Fibroblast of skin of scalp (primary cell): ENCODE data around the gene VEZT. TPM values are rescaled to one million over a fixed set of nuclear protein-coding genes. Genes with fewer than 3 reads are reported as not detected.
"Not testable (repeated sequence)": the region's sequence is repeated elsewhere in the genome, so short reads cannot be mapped to it uniquely, and the experiment has no call there.

Experiments
- DNase-seq: peaks from one replicate; pipeline ENCODE4 v3.0.0-alpha.2; 2013
- polyA plus RNA-seq, 2 experiments: library from polyadenylated mRNA; unstranded; fragments of 120-200 nt; gene quantifications; one replicate each; pipeline ENCODE4 v1.2.1, GENCODE V29; 2013; ENCODE audit not compliant: insufficient read length in 2 of 2

The VEZT gene
- 44.5 TPM for polyA plus RNA-seq (2013, experiment 1 of 2; ENCODE audit: insufficient read length)
- polyA plus RNA-seq (2013, experiment 2 of 2; ENCODE audit: insufficient read length), result 48.2 TPM

DNA sequence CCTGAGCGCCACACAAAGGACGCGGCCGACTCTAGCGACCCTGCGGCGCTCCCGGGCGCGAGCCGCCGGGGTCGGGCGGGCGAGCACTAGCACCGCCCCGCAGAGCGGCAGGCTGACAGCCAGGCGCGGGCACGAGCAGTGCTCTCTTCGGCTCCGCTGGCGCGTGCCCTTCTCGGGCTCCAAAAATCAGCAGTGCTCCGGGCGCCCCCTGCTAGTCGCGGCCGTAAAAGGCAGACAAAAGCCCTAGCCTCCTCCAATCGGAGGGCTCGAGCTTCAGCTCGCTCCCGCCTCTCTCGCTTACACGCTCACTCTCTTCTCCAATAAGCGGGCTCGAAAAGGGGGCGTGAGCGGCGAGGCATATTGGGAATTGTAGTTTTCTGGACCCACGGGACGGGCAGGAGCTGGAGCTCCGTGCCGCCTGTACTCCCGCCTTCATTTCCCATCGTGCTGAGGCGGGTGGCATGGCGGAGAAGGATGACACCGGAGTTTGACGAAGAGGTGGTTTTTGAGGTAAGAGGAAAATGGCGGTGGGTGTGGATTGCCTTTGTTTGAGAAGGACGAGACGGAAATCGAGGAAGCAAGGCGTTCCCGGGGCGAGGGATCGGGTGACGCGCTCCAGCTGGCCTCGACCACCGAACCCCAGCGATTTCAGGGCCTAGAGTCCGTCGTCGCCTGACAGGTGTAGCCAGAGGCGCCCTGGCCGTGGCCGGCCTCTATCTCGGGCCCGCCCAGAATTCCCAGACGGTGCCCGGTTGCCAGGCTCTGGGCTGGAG lies at the start of gene VEZT, which contains the start of gene FGD6:
Gene VEZT (plus strand): TSS at position 431 of the 773 bp plus-strand sequence. CDS start 44 bp downstream, at position 475.
Gene FGD6 (minus strand): TSS at position 91 of the 773 bp plus-strand sequence. CDS start 227 bp downstream, outside the sequence.
- DNase-seq, result peak; percentile 100

DNA sequence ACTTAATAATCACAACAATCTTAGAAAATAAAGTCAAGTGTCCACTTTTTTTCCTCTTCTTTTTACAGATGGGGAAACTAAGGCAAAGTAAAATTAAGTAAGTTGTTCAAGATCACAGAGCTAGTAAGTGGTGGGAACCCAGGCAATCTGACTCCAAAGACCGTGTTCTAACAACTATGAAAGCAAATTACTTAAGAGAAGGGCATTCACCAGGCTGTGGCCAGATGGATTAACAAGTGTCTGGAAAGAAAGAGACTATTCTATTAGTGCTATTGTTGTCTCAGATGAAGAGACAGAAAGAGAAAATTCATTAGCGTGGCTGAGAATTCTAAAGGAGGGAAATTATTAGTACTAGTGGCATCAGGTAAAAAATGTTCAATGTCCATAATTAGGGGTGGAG lies 48.9 kb upstream of the VEZT start:
- no peak for DNase-seq

DNA sequence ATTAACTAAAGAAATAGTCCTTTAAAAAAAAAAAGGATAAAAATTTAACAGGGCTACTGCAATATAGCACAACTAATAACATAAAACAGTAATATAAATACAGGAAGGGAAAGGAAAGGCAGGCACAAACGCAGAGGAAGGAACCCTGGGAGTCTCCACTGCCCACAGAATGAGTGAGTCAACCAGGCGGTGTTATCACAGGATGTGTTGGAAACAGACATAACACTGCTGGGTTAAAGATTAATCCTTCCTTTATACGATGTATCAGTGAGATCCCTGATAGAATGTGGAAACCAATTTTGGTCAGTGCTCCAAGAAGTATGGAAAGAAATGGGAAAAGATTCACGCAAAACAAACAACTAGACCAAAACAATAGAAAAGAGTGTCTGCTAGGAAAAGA lies 48.2 kb upstream of the VEZT start:
- peak; percentile 71 for DNase-seq

- peak; percentile 50 for DNase-seq
Measured at GRCh38 chr12:95173392-95174251, 44.0 kb upstream of the VEZT start.

GRCh38 chr12:95177201-95177768 lies 40.3 kb upstream of the VEZT start:
- DNase-seq, result no peak

- no peak for DNase-seq
Measured at GRCh38 chr12:95178136-95178535, 39.5 kb upstream of the VEZT start.

GRCh38 chr12:95179011-95179410 lies 38.6 kb upstream of the VEZT start:
- DNase-seq, result no peak

GRCh38 chr12:95181103-95181502 lies 36.5 kb upstream of the VEZT start:
- no peak for DNase-seq

DNA sequence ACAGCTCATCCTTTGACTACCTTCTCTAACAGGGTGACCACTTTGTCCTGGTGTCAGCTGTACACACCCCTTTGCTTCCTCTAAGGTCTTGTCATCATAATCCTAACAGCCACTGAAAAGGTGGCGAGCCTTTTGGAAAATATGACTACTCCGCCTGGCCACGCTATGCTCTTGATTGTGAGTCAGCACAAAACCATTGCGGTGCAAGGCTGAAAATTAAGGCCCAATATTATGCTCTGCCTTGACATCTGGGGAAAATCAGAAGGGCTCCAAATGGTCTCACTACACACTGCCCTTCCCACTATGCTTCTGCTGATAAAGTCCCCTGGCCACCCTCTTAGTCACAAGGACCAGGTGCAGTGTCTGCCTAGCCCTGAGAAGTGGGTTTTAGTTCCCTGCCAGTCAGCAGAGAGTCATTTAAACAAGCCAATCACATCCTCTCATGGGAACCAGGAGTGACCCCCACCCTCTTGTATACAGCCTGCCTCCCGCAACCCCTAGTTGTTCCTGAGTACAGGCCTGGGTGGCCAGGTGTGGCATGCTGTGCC lies 34.7 kb upstream of the VEZT start:
- peak; percentile 75 for DNase-seq

DNA sequence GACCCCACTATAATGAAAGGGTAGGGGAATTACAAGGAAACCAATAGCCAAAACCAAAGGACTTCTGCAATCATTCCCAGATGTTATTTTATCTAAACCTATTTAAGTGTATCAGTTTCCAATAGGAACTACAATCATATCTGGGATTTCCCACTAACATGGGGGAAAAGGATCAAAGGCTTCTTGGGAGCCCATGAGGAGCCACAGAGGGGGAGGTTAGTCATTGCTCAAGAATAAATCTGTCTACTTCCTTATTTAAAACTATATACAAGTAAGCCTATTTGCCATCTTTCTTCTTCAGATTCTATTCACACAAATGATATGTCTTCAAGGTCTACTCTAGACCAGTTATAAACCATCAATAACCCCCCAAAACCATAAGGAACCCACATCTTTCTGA lies 33.5 kb upstream of the VEZT start:
- no peak for DNase-seq

DNA sequence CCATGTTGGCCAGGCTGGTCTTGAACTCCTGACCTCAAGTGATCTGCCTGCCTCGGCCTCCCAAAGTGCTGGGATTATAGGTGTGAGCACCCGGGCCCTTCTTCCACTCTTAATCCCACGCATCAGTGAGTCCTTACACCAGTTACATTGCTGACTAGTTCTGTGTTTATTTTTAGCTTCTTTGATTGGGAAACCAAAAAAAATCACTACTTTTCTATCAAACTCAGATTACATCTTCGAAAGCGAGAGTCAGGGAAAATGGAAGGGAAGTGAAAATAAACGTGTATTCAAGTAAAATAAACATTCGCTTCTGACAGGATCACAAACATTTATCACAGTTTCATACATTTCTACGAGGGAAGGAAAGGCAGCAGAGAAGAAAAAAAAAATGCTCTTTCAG lies 32.5 kb upstream of the VEZT start:
- DNase-seq, result no peak

- no peak for DNase-seq
Measured at GRCh38 chr12:95185854-95186253, 31.8 kb upstream of the VEZT start.

DNA sequence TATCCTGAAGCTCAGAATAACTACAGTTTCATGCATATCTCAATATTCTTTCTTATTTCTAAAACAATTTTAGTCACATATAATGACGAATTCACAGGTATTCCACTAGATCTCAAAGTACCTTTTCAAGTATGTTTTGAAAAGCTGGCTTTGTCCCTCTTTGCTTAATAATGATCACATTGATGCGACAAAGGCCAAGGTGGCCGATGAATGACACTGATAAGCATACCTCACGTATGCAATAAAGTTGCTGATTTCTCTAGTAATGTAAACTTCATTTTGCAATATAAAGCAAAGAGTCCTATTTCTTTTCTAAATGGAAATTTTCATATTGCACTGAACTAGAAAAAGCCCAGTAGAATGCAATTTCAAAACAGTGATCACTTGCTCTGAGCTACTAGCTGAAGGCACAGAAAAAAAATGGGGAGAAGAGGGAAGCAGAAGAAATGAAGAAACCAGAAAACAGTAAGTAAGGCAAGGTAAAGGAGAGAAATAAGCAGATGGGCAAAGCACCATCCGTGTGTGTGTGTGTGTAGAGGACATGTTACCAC lies 29.7 kb upstream of the VEZT start:
- no peak for DNase-seq

DNA sequence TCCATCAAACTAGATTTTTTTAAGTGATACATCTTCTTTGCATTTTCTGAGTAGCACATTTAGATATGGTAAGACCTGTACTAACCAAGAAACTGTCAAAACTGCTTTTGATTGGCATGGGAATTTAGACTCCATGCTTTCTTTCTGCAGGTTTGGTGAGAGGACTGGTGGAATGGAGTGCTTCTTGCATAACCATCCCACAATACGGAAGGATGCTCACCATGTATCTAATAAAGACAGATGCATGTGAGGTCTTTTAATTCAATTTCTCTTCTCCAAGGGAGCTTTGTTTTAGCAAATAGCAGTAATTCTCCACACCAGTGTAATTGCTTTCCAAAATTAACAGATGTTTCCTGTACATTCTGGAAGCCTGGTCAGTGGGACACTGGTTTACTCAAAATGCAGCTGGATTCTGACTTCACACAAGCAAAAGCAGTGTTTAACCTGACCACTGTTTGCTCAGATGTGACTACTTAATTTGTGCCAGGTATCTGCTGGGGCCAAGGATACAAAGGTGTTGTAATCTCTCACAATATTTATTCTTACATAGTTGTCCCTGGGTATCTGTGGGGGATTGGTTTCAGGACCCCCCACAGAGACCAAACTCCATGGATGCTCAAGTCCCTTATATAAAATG lies 26.4 kb upstream of the VEZT start:
- DNase-seq, result no peak

DNA sequence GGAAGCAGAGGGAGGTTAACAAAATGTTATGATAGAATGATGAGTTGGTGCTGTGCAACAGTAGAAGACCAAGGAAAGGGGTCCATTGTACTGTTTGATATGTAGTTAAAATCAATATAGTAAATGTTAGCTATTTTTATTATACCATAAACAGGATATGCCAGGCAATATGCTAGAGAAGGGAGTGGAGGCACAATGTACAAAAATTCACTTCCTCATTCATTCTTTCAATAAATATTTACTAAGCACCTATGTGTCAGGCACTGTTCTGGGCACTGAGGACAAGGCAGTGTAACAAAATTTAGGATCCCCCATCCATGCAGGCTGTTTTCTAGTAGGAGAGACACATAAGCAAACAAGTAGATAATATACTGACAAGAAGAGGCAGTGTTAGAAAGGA lies 25.3 kb upstream of the VEZT start:
- no peak for DNase-seq

GRCh38 chr12:95193139-95193538 lies 24.5 kb upstream of the VEZT start:
- DNase-seq, result no peak

- DNase-seq, result no peak
Measured at GRCh38 chr12:95195122-95195521, 22.5 kb upstream of the VEZT start.

DNA sequence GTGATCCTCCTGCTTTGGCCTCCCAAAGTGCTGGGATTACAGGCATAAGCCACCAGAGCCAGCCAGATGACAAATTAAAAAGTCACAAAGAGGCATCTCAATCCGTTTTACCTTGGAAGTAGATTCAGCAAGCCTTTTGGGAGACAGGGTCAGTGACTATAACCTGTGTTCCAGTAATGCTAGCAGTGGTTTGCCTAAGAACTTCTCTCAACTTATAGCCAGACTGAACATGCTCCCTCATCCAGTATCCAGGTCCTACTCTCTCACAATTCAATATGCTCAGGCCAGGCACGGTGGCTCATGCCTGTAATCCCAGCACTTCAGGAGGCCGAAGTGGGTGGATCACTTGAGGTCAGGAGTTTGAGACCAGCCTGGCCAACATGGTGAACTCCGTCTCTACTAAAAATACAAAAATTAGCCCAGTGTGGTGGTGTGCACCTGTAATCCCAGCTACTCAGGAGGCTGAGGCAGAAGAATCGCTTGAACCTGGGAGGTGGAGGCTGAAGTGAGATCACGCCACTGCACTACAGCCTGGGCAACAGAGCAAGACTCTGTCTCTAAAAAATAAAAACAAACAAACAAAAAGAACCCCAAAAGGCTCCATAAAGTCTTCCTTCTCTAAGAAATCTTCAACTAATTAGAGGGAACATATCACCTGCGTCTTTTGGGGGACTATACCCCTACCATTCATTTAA lies 20.6 kb upstream of the VEZT start:
- not testable (repeated sequence) for DNase-seq

GRCh38 chr12:95197636-95198035 lies 20.0 kb upstream of the VEZT start:
- no peak for DNase-seq

GRCh38 chr12:95198914-95199313 lies 18.7 kb upstream of the VEZT start:
- DNase-seq, result peak; percentile 23
